ENCODE results near the gene GSTM5. TPM values are rescaled to one million over a fixed set of nuclear protein-coding genes. Genes with fewer than 3 reads are reported as not detected.

Gene GSTM5
- polyA plus RNA-seq, 3 donors = not detected

DNA sequence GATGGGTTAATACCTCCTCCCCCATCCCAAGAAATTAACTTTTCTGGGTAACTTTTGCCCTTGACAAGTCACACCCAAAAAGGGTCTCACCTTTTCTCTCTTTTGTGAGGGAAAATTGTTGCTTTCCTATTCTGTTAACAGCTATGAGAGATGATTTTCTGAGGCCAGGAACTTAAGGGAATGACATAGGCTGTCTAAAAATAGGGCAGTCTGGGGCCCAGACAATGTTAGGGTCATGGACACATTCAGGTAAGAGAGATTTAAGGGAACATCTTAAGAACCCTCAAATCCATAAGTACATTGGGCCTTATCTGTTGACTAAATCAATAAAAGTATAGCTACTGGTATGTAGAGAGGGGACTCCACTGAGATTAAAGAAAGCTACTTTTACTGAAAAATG is 37.2 kb downstream of the GSTM5 start:
- Histone ChIP-seq H3K27me3 (ENCODE audit: control insufficient read depth in 2 of 2, insufficient read depth in 2 of 2, low read length in 2 of 2) (no peaks in the 10 kb centered on the region), H3K27ac (ENCODE audit: low read depth in 1 of 2, low read length in 2 of 2) (no peak overlapping the region), H2AFZ (ENCODE audit: insufficient read depth, low read depth, low read length, poor library complexity, severe bottlenecking) (no peak overlapping the region), H3K36me3 (replicated peaks in 1 of 2; ENCODE audit: control insufficient read depth in 1 of 2, insufficient read depth in 2 of 2, low read length in 2 of 2) (no peaks in the 10 kb centered on the region), H3K4me1 (ENCODE audit: control insufficient read depth in 1 of 2, insufficient read depth in 2 of 2, low read length in 2 of 2) (no peaks in the 10 kb centered on the region), H3K9ac (ENCODE audit: insufficient read depth, low read length, poor library complexity, severe bottlenecking) (no peak overlapping the region), H3K79me2 (ENCODE audit: insufficient read depth, low read length) (no peaks in the 10 kb centered on the region), H4K20me1 (ENCODE audit: insufficient read depth, low read length) (no peaks in the 10 kb centered on the region), H3K9me3 (replicated peaks in 1 of 2; ENCODE audit: control insufficient read depth in 1 of 2, insufficient read depth in 1 of 2, low read length in 2 of 2) (no peaks in the 10 kb centered on the region), H3K4me3 (replicated peaks in 1 of 3; ENCODE audit: low read depth in 2 of 3, low read length in 3 of 3) (no peak overlapping the region), H3K4me2 (replicated peaks; ENCODE audit: extremely low read depth, low read length, poor library complexity, severe bottlenecking) (no peak overlapping the region)
- H3K9me3 Mint-ChIP-seq = peaks cover 0 to 16% (median 5%) of the 10 kb centered on the region in 7 donors
- no peak for DNase-seq
- H3K4me3 Mint-ChIP-seq = no peak overlapping the region
- no peaks in the 10 kb centered on the region for H3K36me3 Mint-ChIP-seq
- H3K27me3 Mint-ChIP-seq (ENCODE audit: low read depth in 3 of 3) = peaks cover 4 to 10% (median 5%) of the 10 kb centered on the region in 3 donors
- H3K4me1 Mint-ChIP-seq = no peaks in the 10 kb centered on the region
- TF ChIP-seq, protein P1, sequence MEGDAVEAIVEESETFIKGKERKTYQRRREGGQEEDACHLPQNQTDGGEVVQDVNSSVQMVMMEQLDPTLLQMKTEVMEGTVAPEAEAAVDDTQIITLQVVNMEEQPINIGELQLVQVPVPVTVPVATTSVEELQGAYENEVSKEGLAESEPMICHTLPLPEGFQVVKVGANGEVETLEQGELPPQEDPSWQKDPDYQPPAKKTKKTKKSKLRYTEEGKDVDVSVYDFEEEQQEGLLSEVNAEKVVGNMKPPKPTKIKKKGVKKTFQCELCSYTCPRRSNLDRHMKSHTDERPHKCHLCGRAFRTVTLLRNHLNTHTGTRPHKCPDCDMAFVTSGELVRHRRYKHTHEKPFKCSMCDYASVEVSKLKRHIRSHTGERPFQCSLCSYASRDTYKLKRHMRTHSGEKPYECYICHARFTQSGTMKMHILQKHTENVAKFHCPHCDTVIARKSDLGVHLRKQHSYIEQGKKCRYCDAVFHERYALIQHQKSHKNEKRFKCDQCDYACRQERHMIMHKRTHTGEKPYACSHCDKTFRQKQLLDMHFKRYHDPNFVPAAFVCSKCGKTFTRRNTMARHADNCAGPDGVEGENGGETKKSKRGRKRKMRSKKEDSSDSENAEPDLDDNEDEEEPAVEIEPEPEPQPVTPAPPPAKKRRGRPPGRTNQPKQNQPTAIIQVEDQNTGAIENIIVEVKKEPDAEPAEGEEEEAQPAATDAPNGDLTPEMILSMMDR (IDR thresholded peaks at IDR 0.05) = no peak
- intact Hi-C loops (cut with micrococcal nuclease) = no loop called here
- no peak overlapping the region for H3K27ac Mint-ChIP-seq

DNA sequence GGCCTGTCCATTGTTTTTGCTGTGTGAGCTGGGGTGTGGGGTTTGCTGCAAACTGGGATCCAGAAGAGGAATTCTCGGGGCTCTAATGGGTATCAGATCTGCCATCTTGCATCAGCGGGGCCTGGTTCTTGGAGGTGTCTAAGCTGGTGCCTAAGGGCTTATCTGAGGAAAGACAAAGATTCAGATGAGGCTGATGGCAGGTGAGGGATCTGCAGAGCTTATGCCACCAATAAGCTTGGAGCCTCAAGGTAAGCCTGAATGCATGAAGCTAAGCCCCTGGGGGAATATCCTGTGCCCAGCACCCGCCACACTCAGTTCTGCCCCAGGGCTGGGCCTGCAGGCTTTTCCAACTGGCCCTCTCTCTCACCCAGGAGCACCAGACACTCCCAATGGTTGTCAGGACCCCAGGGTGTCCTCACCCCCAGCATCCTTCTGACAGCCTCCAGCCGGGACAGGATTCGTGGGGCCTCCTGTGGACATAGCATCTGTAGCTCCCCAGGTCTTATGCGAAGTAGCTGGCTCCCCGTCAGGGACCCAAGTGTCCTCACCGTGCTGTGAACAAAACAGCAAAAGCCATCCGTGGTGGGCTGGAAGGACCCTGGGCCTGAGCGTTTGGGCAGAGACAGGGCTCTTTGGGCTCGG is 38.3 kb downstream of the GSTM5 start:
- H3K36me3 Mint-ChIP-seq = no peaks in the 10 kb centered on the region
- Histone ChIP-seq H3K4me1 (ENCODE audit: control insufficient read depth in 1 of 2, insufficient read depth in 2 of 2, low read length in 2 of 2) (no peaks in the 10 kb centered on the region), H3K4me2 (replicated peaks; ENCODE audit: extremely low read depth, low read length, poor library complexity, severe bottlenecking) (no peak overlapping the region), H3K27me3 (ENCODE audit: control insufficient read depth in 2 of 2, insufficient read depth in 2 of 2, low read length in 2 of 2) (no peaks in the 10 kb centered on the region), H3K4me3 (replicated peaks in 1 of 3; ENCODE audit: low read depth in 2 of 3, low read length in 3 of 3) (no peak overlapping the region), H3K79me2 (ENCODE audit: insufficient read depth, low read length) (no peaks in the 10 kb centered on the region), H2AFZ (ENCODE audit: insufficient read depth, low read depth, low read length, poor library complexity, severe bottlenecking) (no peak overlapping the region), H3K27ac (ENCODE audit: low read depth in 1 of 2, low read length in 2 of 2) (no peak overlapping the region), H3K36me3 (replicated peaks in 1 of 2; ENCODE audit: control insufficient read depth in 1 of 2, insufficient read depth in 2 of 2, low read length in 2 of 2) (no peaks in the 10 kb centered on the region), H4K20me1 (ENCODE audit: insufficient read depth, low read length) (no peaks in the 10 kb centered on the region), H3K9me3 (replicated peaks in 1 of 2; ENCODE audit: control insufficient read depth in 1 of 2, insufficient read depth in 1 of 2, low read length in 2 of 2) (no peaks in the 10 kb centered on the region), H3K9ac (ENCODE audit: insufficient read depth, low read length, poor library complexity, severe bottlenecking) (no peak overlapping the region)
- WGBS (ENCODE audit: insufficient coverage) = 96% methylated on average over 11 of the region's 11 CpGs
- H3K9me3 Mint-ChIP-seq = peaks cover 0 to 16% (median 5%) of the 10 kb centered on the region in 7 donors
- no peaks in the 10 kb centered on the region for H3K4me1 Mint-ChIP-seq
- H3K27ac Mint-ChIP-seq = no peak overlapping the region
- H3K27me3 Mint-ChIP-seq (ENCODE audit: low read depth in 3 of 3) = peaks cover 4 to 9% (median 5%) of the 10 kb centered on the region in 3 donors
- no peak overlapping the region for H3K4me3 Mint-ChIP-seq
- TF ChIP-seq, protein P1 (IDR thresholded peaks at IDR 0.05) = no peak
- no peak for DNase-seq
- intact Hi-C loops (cut with micrococcal nuclease) = no loop called here

All from CD14-positive monocyte (primary cell).